SHP77 (cell line): ENCODE results near the gene TUBA3E.
"Not testable (repeated sequence)": the region's sequence is repeated elsewhere in the genome, so short reads cannot be mapped to it uniquely, and the experiment has no call there.

Source experiments
- DNase-seq, 2 experiments: peaks; one replicate each; lab custom pipeline; 2025; lab: John Stamatoyannopoulos, UW

TUBA3E gene

GRCh38 chr2:130143266-130144039 lies 54.8 kb downstream of the TUBA3E start:
- DNase-seq: not testable (repeated sequence)

GRCh38 chr2:130142396-130143265 lies 55.6 kb downstream of the TUBA3E start:
- DNase-seq: not testable (repeated sequence)
